RPMI7951 (cell line): Measurements from ENCODE around the gene KRT78. TPM values are rescaled to one million over a fixed set of nuclear protein-coding genes. Genes with fewer than 3 reads are reported as not detected.
"Not testable (repeated sequence)": the region's sequence is repeated elsewhere in the genome, so short reads cannot be mapped to it uniquely, and the experiment has no call there.

ENCODE experiments used
- DNase-seq: peaks from one replicate; pipeline ENCODE4 v3.0.0-alpha.2; 2012; ENCODE audit warnings: low read depth
- total RNA-seq: library from RNA; depleted of rRNA; stranded (reverse); fragments of >200 nt; shearing (Covaris generic); gene quantifications from 2 replicates; pipeline ENCODE4 v1.2.3, GENCODE V29; 2014; rRNA removed

Gene KRT78, protein sequence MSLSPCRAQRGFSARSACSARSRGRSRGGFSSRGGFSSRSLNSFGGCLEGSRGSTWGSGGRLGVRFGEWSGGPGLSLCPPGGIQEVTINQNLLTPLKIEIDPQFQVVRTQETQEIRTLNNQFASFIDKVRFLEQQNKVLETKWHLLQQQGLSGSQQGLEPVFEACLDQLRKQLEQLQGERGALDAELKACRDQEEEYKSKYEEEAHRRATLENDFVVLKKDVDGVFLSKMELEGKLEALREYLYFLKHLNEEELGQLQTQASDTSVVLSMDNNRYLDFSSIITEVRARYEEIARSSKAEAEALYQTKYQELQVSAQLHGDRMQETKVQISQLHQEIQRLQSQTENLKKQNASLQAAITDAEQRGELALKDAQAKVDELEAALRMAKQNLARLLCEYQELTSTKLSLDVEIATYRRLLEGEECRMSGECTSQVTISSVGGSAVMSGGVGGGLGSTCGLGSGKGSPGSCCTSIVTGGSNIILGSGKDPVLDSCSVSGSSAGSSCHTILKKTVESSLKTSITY
- 0.20 and 0.36 TPM in 2 replicates for total RNA-seq

DNA sequence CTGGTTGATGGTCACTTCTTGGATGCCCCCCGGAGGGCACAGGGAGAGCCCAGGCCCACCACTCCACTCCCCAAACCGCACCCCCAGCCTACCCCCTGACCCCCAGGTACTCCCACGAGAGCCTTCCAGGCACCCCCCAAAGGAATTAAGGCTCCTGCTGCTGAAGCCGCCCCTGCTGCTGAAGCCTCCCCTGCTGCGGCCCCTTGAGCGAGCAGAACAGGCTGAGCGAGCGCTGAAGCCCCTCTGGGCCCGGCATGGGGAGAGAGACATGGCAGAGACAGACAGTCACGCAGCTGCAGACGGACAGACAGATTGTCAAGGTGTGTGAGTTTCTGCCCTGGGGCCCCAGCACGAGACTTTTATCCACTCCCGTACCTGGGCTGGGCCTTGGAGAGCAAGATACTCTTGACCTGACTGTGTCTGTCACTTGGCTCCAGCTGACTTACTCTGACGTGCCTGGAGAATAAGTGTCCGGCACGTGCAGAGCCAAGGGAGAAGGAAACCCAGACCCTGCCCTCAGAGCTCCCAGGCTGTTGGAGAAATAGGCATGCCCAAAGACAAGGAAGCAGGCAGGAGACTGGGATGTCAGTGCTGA, at the start of gene KRT78:
KRT78 (minus strand) TSS at position 334 of the 595 bp plus-strand sequence; CDS start at position 270, 64 bp downstream.
- DNase-seq, result no peak

DNA sequence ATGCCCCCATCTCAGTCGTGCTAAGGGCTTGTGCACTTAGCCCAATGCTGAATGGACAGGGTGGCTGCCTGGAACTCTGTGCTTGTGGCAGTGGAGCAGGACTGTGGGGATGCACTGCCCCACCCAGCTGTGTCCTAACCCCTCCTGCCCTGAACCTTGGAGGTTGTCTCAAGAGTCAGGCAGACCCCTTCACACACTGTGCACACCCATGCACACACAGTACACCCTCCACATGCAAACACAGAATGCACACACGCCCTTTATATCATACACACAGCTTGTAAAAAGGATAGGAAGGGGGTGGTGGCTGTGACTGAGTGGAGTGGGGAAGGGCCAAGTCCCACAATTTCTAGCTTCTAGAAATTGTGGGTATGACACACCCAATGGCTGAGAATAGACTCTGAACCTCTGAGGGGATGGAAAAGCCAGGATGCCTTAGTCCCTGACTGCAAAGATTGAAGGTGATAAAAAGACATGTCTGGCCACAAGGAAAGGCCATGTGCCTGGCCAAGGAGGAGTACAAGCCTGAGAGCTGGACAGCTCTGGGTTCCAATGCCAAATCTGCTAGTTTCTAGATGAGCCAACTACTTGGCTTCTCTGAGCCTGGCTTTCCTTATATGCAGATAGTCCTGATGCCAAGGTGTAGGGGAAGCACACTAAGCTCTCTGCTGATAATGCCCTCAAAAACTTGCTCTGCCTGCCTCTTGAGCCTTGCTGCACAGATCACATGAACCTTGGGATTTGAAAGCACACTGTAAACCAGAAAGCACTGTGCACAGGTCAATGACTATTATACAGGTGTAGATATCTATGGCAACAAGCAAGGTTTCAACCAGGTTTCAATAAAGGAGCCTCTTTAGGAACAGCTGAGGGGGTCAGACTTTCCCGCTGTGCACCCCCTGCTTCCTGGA, 47.7 kb upstream of the KRT78 start:
- DNase-seq, result no peak

DNA sequence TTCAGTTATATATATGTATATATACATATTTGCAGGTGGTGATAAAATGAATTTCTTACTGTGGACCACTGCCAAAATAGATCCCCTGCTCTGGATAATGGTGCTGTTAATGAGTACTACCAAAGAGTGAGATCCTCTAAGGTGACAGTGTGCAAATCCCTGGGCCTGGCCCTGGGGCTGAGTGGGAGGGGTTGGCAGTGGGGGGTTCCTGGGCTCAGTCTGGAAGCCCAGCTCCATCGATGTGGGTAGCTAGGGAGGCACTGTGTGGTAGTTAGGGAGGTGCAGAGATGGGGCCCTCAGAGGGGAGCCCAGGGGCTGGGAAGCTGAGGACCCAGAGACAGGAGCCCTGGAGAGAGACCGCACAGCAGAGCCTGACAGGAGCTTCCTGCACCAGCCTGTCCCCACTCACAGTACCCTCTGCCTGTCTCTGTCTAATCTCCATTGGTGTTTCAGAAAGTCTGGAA, 47.0 kb upstream of the KRT78 start:
- DNase-seq, result no peak

DNA sequence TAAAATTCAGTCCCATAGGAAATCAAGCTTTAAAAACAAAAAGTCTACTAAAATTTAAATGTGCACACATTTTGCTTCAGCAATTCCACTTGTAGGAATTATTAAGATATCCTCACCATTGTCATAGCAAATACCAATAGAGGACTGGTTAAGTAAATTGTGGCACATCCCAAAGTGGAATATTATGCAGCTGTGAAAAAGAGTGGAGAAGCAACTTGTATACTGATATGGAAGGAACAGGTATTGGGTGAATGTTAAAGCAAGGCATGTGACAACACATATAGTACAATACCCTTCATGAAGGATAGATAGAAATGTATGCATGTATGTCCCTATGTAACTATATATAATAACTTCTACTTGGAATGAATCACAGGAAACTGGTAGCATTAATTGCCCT, 44.2 kb upstream of the KRT78 start:
- no peak for DNase-seq

DNA sequence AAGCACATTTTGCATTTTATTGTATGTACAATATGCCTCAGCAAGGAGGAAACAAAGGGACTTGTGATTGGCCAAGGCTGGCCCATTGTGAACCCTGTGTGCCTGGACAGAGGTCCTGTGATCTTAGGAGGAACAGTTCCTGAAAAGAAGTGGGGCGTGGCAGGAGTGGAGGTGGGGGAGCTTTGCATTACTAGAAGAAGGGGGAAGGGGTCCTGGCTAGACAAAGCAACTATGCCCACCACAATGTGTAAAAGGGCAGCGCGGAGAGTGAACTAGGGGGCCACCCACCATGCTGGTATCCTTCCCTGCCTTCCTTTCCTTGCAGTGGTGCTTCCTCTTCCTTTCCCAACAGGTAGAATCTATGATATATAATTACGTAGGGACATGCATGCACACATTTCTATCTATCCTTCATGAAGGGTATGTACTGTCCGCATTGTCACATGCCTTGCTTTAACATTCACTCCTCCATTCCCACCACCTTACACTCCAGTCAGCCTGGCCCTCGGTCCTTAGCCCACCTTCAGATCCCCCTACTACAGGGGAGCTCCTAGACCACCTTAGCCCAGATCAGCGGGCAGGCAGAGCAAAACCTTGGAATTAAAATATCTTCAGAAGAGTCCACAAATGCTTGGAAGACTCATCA, 43.5 kb upstream of the KRT78 start:
- DNase-seq, result no peak

DNA sequence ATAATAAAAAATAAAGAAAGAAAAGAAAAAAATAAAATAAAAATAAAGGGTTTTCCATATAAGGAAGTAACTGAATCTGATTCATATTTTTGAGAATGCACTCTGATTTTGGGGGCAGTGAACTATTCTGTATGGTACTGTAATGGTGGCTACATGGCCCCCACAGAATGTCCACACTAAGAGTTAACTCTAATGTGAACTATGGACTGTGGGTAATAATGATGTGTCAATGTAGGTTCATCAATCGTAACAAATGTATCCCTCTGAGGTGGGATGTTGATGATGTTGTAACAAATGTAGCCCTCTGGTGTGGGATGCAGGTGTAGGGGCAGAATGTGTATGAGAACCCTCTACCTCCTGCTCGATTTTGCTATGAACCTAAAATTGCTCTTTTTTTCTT, 42.2 kb upstream of the KRT78 start:
- no peak for DNase-seq

DNA sequence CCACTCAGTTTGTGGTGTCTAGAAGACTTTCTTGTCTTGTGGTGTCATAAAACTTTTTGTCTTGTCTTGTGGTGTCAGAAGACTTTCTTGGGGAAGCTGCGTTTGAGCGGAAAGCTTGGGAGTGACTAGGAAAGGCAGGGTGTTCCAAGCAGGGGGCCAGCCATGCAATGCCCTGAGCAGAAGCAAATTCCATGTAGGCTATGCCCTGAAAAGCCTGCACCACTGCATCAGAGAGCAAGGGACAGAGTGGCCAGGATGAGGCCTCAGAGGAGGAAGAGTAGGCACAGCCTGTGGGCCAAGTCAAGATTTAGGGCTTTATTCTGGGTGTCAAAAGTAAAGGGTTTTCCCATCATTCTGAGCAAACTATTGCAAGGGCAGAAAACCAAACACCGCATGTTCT, 41.6 kb upstream of the KRT78 start:
- DNase-seq, result no peak

DNA sequence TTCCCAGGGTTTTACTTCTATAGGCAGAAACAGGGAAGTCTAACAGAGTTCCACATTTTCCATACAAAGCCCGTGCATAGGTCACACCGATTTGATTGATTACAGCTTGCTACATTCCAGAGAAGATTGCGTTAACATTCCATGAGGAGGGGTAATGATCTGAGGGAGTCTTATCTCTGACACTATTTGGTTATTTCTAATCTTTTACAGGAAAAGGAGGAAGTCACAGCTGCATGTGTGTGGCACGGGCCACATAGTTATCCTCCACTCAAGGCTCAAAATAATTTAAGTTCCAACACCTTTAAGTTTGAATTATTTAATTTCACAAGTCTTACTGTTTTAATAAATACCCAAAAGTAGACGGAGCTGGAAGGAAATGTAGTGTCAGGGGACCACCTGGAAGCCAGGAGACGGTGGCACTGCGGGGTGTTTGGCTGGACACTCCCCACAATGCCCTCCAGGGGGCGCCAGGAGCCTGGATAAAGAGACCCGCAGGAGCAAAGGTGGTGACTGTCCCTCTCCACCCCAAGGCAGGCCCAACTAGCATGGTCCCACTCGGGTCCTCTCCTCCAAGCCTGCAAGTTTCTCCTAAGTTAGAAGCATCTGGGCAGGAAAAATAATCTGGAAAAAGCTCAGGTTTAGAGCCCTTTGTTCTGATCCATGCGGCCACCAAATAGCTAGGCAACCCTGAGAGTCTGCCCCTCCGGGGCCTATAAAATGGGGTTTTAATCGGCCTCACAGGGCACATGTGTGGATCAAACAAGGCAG, 35.9 kb upstream of the KRT78 start:
- DNase-seq, result peak; percentile 45

DNA sequence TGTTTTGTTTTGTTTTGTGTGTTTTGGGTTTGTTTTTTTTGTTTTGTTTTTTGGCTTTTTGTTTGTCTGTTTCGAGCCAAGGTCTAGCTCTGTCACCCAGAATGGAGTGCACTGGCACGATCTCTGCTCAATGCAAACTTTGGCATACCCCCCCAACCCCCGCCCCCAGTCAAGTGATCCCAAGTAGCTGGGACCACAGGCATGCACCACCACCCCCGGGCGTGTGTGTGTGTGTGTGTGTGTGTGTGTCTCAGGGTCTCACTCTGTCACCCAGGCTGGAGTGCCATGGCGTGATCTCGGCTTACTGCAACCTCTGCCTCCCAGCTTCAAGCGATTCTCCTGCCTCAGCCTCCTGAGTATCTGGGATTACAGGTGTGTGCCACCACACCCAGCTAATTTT, 31.7 kb upstream of the KRT78 start:
- DNase-seq, result not testable (repeated sequence)

DNA sequence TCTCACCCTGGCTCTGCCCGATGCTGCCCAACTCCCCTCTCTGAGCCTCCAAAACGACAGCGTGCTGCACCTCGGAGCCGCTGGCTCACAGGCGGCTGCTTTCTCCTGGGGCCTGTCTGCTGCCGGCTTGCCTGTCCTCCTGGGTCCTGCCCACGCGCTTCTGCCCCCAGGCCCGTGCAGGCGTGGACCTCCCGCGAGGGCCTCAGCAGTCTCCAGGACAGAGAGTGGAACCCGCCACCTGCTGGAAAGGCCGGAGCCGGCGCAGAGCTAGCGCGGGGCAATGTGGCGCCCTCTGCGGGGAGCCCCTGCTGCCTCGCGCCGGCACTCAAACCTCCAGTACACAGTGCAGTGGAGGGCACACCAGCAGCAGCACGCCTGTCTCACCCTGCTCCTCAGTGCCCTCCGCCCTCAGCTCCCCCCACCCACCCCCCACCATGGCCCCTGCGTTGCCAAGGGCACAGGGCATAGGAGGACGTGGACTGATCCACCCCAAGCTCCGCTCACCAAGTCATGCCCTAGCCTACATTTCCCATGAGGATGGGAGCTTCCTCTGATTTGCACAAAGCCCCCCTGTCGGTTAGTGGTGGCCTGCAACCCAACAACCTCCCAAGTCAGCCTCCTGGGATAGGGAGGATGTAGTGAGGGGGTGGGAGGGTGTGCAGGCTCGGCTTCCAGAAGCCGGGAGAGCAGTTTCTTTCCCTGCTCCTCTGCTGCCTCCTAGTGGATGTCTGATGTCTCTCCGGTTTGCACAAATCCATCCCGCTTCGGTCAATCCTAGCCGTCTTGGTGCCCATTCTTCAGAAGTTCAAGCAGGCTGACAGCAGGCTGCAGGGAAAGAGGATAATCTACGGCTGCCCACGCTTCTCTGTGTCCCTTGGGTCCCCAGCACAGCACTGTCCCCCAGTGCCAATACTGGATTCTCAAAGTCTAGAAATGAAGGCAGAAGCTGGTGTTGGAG, 30.9 kb upstream of the KRT78 start:
- peak; percentile 82 for DNase-seq

DNA sequence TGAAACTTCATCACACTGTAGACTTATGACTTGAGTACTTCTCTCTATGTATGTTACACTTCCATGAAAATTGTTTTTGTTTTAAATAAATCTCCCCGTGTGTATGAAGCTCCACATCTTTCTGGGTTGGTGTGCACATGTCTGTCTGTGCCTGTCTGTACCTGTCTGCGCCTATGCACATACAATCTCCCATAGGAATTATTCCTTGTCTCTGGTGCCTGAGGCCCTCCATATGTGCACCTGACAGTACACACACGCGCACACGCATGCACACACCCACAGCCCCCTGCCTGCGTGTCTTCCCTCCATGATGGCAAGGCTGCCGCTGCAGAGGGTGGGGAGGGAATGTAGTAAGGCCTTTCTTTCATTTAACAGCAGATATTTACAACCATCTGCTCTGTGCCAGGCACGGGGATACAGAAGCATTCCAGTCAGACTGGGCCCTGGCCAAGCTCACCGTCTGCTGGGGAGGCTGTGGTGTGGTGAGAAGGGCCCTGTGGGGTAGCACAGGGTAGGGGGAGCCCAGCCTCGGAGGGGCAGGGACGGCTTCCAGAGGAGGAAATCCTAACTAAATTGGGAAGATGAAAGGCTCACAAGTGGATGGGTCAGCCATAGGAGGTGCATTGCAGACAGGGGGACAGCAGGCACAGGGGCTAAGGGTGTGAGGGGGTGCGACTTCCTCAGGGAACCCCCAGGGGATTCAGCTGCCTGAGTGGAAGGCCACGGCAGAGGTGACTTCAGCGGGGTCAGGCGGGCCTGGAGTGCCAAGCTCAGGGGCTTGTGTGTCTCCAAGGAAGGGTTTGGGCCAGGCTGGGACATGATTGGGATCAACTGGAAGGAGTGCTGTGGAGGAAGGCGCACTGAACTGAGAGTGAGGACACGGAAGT, 30.0 kb upstream of the KRT78 start:
- DNase-seq, result no peak

DNA sequence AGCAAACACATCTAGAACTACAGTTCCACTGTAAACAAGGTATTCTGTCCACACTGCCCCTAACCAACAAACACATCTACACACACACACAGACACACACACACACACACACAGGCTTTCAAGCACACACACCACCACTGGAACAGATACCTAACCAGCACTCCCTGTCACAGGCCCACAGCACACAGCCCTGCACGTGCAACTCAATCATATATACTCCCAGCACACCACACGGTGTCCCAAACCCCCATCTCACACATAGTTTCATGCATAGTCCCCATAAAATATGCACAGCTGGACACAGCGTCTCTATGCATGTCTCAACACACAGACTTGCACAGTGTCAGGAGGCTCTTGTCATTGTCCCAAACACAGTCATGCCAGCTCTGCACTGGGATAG, 28.4 kb upstream of the KRT78 start:
- no peak for DNase-seq

DNA sequence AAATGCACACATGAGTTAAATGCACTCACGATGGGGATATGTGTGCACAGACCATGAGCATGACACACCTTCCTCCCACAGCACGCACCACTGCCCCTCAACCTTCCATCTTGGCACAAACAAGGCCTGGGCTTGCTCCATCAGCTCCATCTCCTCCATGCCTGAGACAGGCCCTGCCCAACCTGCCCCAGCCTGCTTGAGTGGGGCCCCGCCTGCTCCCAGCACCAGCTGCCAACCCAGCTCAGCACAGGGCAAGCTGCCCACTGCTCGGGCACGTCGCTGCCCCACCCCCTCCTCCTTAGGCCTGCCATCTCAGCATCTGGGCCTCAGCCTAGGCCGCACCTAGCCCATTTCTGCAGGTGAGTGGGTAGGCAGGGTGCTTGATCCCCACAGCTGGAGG, 27.6 kb upstream of the KRT78 start:
- no peak for DNase-seq

DNA sequence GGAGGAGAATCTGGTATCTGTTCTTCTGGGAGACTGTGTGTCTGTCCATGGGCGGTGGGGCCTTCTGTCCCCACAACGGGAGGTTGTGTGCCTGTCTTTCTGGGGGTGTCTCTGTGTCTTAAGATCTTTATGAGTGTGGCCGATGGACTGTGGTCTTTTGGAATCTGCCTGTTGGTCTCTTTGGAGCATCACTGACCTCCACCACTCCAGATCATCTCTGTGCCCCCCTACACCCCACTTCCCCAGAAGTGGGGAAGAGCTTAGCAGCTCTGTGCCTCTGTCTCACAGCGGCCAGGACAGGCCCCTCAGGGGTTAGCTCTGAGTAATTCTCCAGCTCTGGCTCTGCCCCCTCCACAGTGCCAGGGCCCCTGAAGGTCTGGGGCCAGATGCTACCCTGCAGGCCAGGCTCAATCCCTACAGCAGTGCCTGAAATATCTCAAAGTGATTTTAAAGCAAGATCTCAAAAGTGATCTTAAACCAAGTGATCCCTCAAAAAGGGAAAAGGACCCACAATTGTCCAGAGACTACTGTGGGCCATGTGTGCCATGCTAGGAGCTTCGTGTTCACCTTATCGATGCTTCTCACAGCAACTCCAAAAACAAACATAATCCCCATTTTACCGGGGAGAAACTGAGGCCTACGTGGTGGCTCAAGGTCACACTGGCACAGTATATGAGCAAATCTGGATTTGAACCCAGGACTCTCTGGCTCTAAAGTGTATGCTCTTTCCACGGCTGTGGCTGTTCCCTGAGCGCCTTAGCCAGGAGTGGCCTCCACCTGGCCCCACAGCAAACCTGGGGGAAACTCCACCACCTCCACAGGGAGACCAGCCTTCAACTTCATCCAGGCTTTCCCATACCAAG, 26.0 kb upstream of the KRT78 start:
- no peak for DNase-seq

DNA sequence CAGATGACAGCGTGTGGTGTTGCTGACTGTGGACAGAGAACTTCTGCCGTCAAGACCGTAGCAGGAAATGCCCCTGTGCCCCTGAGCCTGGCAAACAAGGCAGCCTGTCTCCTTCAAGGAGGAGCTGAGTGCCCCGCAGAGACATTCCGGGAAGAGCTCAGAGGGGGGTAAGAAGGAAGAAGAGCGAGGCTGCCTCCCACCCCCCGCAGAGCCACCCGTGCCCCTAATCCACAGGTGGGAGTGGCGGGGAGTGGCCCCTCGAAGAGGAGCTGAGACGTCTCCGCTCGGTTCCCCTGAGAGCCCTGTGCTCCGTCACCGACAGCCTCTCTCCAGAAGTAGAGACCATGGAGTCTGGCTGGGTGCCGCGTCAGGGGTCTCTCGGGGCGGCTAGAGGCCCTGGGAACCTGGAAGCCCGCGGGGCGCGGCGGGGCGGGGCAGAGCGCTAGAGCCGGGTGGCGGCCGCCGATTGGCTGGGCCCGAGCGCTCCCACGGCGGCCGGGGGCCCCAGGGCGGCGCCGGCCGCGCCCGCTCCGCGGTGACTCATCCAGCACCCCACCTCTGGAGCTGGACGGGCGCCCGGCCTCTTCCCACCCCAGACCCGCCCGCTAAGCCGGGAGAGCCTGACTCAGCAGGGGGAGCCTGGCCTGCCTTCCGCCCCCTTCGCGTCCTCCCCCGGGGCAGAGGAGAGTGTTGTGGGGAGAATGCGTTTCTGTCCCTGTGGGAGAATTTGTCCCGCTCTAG, 25.2 kb upstream of the KRT78 start:
- DNase-seq, result peak; percentile 95

DNA sequence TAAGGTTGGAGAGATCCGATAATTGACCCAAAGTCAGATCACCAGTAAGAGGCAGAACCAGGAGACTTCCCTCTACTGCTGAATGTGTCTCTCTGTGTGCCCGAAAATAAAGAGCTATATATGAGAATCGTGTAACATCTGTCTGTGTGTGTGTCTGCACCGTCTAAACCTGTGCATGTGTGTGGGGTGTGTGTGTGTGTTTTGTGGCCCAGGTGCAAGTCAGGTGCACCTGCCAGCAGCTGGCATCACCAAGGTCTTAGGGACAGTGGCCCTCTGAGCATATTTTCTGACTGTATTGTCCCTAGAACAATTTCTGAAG, 24.7 kb upstream of the KRT78 start:
- no peak for DNase-seq
